Measurements from ENCODE around the gene GFPT2. TPM values are rescaled to one million over a fixed set of nuclear protein-coding genes. Genes with fewer than 3 reads are reported as not detected.

Gene GFPT2
- total and polyA plus RNA-seq, 2 of the 4 experiments (the other 2 are of a cell fraction): 20.3 to 20.8 TPM

DNA sequence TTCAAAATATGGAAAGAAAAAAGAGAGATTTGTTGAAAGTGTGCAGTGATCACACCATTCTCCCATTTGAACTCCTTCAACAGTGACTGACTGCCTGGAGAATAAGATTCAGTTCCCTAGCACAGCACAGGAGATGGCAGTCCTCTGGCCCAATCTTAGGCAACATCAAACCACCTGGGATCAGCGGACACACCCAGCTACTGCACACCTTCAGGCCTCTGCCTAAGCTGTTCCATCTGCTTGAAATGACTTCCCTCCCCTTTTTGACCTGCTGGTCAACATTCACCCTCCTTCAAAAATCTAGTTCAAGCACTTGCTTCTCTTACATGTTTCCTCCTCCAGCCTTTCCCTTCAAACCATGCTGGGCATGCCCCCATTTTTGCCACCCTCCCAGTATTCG, 65.7 kb downstream of the GFPT2 start:
- ChIA-PET POLR2A (ENCODE audit: unreplicated experiment) (no interaction called here), CTCF (no interaction called here)
- no peak for TF ChIP-seq NFE2L2 (IDR thresholded peaks at IDR 0.05; ENCODE audit: low read depth, low read length)
- TF ChIP-seq, protein P1, sequence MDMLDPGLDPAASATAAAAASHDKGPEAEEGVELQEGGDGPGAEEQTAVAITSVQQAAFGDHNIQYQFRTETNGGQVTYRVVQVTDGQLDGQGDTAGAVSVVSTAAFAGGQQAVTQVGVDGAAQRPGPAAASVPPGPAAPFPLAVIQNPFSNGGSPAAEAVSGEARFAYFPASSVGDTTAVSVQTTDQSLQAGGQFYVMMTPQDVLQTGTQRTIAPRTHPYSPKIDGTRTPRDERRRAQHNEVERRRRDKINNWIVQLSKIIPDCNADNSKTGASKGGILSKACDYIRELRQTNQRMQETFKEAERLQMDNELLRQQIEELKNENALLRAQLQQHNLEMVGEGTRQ (IDR thresholded peaks at IDR 0.05; ENCODE audit: low read depth, low read length): no peak
- TF ChIP-seq SMC3 (IDR thresholded peaks at IDR 0.05; ENCODE audit: low read depth, low read length): no peak
- TF ChIP-seq, protein P2, sequence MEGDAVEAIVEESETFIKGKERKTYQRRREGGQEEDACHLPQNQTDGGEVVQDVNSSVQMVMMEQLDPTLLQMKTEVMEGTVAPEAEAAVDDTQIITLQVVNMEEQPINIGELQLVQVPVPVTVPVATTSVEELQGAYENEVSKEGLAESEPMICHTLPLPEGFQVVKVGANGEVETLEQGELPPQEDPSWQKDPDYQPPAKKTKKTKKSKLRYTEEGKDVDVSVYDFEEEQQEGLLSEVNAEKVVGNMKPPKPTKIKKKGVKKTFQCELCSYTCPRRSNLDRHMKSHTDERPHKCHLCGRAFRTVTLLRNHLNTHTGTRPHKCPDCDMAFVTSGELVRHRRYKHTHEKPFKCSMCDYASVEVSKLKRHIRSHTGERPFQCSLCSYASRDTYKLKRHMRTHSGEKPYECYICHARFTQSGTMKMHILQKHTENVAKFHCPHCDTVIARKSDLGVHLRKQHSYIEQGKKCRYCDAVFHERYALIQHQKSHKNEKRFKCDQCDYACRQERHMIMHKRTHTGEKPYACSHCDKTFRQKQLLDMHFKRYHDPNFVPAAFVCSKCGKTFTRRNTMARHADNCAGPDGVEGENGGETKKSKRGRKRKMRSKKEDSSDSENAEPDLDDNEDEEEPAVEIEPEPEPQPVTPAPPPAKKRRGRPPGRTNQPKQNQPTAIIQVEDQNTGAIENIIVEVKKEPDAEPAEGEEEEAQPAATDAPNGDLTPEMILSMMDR (conservative IDR thresholded peaks at IDR 0.05; ENCODE audit: low read depth, low read length): no peak
- no peak for TF ChIP-seq MAZ (IDR thresholded peaks at IDR 0.05; ENCODE audit: borderline replicate concordance, low read depth, low read length)
- TF ChIP-seq RFX5 (IDR thresholded peaks at IDR 0.05; ENCODE audit: low read depth, low read length): no peak
- no peak for TF ChIP-seq MAFK (IDR thresholded peaks at IDR 0.05; ENCODE audit: low read depth, low read length)
- no peak overlapping the region for H4K8ac ChIP-seq (ENCODE audit: low read depth in 2 of 2, low read length in 2 of 2)
- H2AK9ac ChIP-seq (replicated peaks; ENCODE audit: low read depth, low read length, poor library complexity): no peak overlapping the region
- H3K4me3 ChIP-seq (ENCODE audit: insufficient read depth, low read depth, low read length): no peak overlapping the region
- no peak overlapping the region for H3K18ac ChIP-seq (ENCODE audit: low read depth, low read length)
- no peak overlapping the region for H4K91ac ChIP-seq (ENCODE audit: insufficient read depth, low read depth, low read length)
- H3K4me2 ChIP-seq (ENCODE audit: low read depth, low read length): no peak overlapping the region
- H3K9me1 ChIP-seq (ENCODE audit: insufficient read depth, low read length): peaks cover 3% of the 10 kb centered on the region; the same call in 1 of the 2 replicates
- no peaks in the 10 kb centered on the region for H3K9me3 ChIP-seq (ENCODE audit: control insufficient read depth, insufficient read depth, low read length)
- H2AK5ac ChIP-seq (ENCODE audit: low read depth, low read length): no peak overlapping the region
- no TSS peak for BruUV-seq (replicated peaks)
- H3K27me3 ChIP-seq (ENCODE audit: control insufficient read depth, insufficient read depth, low read length): no peaks in the 10 kb centered on the region
- no peak overlapping the region for H2AFZ ChIP-seq (replicated peaks; ENCODE audit: low read length, poor library complexity)
- no peak overlapping the region for H2BK5ac ChIP-seq (ENCODE audit: low read depth, low read length, poor library complexity, severe bottlenecking)
- H3K79me1 ChIP-seq (ENCODE audit: low read depth in 1 of 2, low read length in 2 of 2): peaks cover 47 to 62% of the 10 kb centered on the region in 2 experiments
- in situ Hi-C loops (cut with MboI; ENCODE audit: low sequenced_read_pairs): no loop called here
- intact Hi-C loops (cut with micrococcal nuclease): no loop called here
- peaks cover 5% of the 10 kb centered on the region; the same call in 1 of the 2 replicates for H3K4me1 ChIP-seq (ENCODE audit: control insufficient read depth, insufficient read depth, low read length)
- WGBS, 2 experiments (ENCODE audit: extremely low coverage in 2 of 2, insufficient read length in 1 of 2): 73% methylated on average over 1 of the region's 2 CpGs; no CpG with 5 or more reads in 1 of the 2 experiments
- no peak for DNase-seq
- H3K4ac ChIP-seq (ENCODE audit: low read depth, low read length): no peak overlapping the region
- 0 out of 2 replicates have a peak, but pooled peaks cover 3% of the 10 kb centered on the region for H3K36me3 ChIP-seq (ENCODE audit: control insufficient read depth, insufficient read depth, low read length)
- peaks cover 19% of the 10 kb centered on the region for H4K20me1 ChIP-seq (ENCODE audit: insufficient read depth, low read length)
- no peak overlapping the region for H3K14ac ChIP-seq (replicated peaks; ENCODE audit: low read depth, low read length)
- H4K5ac ChIP-seq (ENCODE audit: low read depth, low read length): no peak overlapping the region
- H2BK15ac ChIP-seq (ENCODE audit: low read depth, low read length): no peak overlapping the region
- no peak overlapping the region for H3K9ac ChIP-seq (ENCODE audit: low read depth, low read length)
- H3K56ac ChIP-seq (ENCODE audit: extremely low read depth, insufficient read depth, low read length): no peak overlapping the region
- H3K23ac ChIP-seq (ENCODE audit: low read depth, low read length): no peak overlapping the region
- dilution Hi-C loops (cut with HindIII; ENCODE audit: low sequenced_read_pairs, unreplicated experiment): no loop called here
- no peak overlapping the region for H3K27ac ChIP-seq (ENCODE audit: insufficient read depth, low read length)
- H2BK20ac ChIP-seq (ENCODE audit: low read depth, low read length): no peak overlapping the region
- ATAC-seq (ENCODE audit: low read depth): no peak
- no peak overlapping the region for H2BK120ac ChIP-seq (ENCODE audit: low read depth, low read length)

All from IMR-90 (cell line).